ENCODE measurements around the gene ETV3.

The ETV3 gene

GRCh38 chr1:157115851-157116736 lies 22.1 kb downstream of the ETV3 start:
- TF ChIP-seq, protein P1, sequence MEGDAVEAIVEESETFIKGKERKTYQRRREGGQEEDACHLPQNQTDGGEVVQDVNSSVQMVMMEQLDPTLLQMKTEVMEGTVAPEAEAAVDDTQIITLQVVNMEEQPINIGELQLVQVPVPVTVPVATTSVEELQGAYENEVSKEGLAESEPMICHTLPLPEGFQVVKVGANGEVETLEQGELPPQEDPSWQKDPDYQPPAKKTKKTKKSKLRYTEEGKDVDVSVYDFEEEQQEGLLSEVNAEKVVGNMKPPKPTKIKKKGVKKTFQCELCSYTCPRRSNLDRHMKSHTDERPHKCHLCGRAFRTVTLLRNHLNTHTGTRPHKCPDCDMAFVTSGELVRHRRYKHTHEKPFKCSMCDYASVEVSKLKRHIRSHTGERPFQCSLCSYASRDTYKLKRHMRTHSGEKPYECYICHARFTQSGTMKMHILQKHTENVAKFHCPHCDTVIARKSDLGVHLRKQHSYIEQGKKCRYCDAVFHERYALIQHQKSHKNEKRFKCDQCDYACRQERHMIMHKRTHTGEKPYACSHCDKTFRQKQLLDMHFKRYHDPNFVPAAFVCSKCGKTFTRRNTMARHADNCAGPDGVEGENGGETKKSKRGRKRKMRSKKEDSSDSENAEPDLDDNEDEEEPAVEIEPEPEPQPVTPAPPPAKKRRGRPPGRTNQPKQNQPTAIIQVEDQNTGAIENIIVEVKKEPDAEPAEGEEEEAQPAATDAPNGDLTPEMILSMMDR (IDR thresholded peaks at IDR 0.05; ENCODE audit: low read depth, low read length, missing control alignments) = no peak
- no peak for DNase-seq (ENCODE audit: low read depth)
- no peak overlapping the region for H3K4me3 ChIP-seq (ENCODE audit: low read depth, low read length)
- in situ Hi-C loops (cut with HindIII; ENCODE audit: low sequenced_read_pairs) = no loop called here

DNA sequence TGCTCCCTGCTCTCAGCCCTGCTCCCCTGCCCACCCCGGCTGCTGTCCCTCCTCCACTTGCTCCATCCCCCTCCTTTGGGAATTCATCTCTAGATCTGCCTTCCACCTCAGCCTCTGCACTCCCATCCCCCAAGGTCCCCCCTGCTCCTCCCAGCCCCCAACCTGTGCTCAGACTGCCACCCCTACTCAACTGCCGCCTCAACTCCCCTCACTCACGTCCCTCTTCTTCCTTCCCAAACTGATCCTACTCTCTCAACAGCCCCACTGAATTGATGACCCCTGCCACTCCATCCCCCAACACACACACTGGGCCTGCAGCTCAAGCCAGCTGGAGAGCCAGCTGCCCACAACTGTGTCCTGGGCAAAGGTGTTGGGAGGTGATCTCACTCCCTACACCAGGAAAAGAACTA lies 22.8 kb downstream of the ETV3 start:
- in situ Hi-C loops (cut with HindIII; ENCODE audit: low sequenced_read_pairs) = no loop called here
- H3K4me3 ChIP-seq (ENCODE audit: low read depth, low read length) = no peak overlapping the region
- TF ChIP-seq, protein P1 (IDR thresholded peaks at IDR 0.05; ENCODE audit: low read depth, low read length, missing control alignments) = no peak
- DNase-seq (ENCODE audit: low read depth) = no peak

DNA sequence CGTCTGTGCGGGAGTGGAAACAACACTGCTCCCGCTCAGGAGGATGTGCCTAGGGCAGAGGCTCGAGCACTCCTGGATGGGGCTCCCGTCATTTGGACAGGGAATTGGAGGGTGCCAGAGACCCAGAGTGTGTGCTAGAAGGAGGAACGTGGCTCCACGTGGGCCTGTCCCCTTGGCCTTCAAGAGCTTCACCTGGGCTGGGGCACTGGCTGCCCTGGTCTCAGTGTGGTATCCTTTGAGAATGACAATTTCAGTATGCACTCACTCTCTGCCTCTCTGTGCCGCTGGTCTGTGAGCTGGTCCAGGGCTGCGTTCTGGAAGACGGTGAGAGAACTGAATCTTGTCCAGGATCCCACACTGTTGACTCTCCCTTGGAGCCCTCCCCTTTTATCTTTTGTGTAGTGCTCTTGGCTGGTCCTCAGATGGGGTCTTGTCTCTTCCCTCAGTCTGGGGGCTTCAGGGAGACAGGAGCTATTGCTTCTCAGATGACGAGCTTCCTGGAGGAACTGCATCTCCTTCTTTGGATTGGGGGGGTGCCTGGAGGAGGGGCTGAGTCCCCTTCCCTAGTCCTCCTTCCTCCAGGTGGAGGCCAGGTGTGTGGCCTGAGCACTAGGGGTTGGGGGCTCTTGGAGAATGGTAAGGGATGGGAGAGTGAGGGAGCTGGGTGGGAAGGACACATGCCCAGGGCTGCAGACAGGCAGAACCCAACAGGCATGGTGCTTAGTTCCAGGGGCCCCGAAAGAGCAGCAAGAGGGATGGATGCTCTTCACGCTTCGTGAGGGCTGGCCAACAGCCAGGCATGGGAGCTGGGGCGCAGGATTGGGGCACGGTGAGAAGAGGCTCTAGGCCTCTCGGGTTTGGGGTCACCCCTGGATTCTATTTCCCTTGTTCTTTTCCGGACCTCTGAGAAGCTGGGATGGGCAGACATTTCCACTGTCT lies 23.7 kb downstream of the ETV3 start:
- DNase-seq (ENCODE audit: low read depth) = no peak
- H3K4me3 ChIP-seq (ENCODE audit: low read depth, low read length) = no peak overlapping the region
- TF ChIP-seq, protein P1 (IDR thresholded peaks at IDR 0.05; ENCODE audit: low read depth, low read length, missing control alignments) = no peak
- in situ Hi-C loops (cut with HindIII; ENCODE audit: low sequenced_read_pairs) = no loop called here

GRCh38 chr1:157113631-157114030 lies 24.6 kb downstream of the ETV3 start:
- DNase-seq (ENCODE audit: low read depth) = no peak
- TF ChIP-seq, protein P1 (IDR thresholded peaks at IDR 0.05; ENCODE audit: low read depth, low read length, missing control alignments) = no peak
- in situ Hi-C loops (cut with HindIII; ENCODE audit: low sequenced_read_pairs) = no loop called here
- H3K4me3 ChIP-seq (ENCODE audit: low read depth, low read length) = no peak overlapping the region

DNA sequence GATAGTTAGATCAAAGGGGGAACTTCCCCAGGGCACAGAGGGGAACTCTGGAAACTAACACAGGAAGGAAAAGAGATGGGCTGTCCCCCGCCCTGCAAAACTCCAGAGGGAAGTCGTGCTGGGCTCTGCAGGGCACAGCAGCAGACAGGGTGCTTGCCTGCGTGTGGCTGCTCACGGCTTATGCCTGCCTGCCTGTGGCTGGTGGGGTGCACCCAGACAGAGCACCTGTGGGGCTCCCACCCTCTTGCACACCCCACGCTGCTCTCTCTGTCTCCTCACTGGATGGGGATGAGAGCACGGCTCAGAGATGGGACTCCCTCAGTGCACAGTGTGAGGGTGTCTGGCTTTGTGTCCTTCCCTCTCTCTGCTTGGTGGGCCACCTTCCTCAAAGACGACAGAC lies 25.1 kb downstream of the ETV3 start:
- H3K4me3 ChIP-seq (ENCODE audit: low read depth, low read length) = no peak overlapping the region
- TF ChIP-seq, protein P1 (IDR thresholded peaks at IDR 0.05; ENCODE audit: low read depth, low read length, missing control alignments) = no peak
- no peak for DNase-seq (ENCODE audit: low read depth)
- in situ Hi-C loops (cut with HindIII; ENCODE audit: low sequenced_read_pairs) = no loop called here

DNA sequence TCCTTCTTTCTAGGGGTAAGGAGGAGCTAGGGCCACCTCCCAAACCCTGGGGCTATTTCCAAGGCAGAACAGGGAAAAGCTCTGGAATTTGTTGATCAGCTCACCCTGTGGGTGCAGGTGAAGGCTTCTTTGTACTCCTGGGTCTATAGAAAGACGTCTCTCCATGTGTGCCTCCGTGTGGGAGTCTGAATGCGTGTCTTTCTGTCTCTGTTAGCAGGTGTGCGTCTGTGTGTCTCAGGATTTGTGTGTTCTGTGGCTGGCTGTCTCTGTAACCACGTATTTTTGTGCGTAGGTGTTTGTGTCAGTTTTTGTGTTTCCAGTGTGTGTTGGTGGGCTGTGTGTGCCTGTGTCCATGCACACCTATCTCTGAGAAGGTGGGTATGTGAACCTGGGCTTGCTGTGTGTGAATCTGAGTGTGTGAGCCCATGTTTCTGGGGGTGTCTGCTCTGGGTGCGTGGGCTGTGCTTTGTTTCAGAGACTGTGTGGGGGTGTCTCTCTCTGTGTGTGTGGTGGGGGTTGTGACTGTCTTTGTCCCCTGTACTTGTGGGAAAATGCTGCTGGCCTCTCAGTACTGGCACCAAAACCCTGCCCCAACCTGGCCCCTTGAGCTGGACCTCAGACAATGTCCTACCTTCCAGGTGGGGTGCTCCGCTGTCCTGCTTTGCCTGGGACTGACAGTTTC lies 25.9 kb downstream of the ETV3 start:
- TF ChIP-seq, protein P1 (IDR thresholded peaks at IDR 0.05; ENCODE audit: low read depth, low read length, missing control alignments) = no peak
- no peak overlapping the region for H3K4me3 ChIP-seq (ENCODE audit: low read depth, low read length)
- DNase-seq (ENCODE audit: low read depth) = no peak
- in situ Hi-C loops (cut with HindIII; ENCODE audit: low sequenced_read_pairs) = no loop called here

Data from astrocyte of the cerebellum (primary cell).